ENCODE measurements around the gene TMEM132C. TPM values are rescaled to one million over a fixed set of nuclear protein-coding genes. Genes with fewer than 3 reads are reported as not detected.

Gene TMEM132C
- polyA plus RNA-seq, 2 of the 4 experiments (the other 2 are of a cell fraction): not detected

DNA sequence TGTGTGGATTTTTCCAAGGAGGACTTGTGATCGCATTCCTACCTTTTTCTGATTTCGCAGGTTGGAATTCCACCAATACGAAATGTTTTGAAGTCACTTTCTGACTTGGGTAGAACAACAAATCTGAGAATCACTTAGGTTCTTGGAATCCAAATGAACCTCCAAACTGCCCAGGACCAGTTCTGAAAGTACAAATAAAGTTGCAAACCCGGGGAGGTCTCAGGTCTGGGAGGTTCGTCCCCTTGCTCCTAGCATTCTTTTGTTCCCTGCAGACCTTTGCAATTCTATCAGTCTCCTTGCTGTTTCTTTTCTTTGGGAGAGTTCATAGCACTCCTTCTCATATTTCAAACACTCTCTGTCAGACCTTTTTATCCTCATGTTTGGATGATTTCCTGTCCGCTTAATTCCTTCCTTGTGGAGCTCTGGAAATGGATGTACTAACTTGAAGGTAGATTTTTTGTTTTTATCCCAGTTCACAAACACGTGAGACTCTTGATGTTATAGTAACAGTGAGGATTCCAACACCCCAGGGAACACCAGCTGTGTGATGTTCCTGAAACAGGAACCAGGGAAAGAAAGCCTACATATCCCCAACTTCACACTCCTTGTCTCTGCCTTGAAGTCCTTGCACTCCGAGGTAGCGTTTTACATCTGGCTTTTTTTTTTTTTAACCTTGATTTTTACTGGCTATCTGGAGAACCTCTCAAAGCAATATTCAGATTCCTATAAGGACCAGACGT lies 70.6 kb downstream of the TMEM132C start:
- 10% methylated on average over 10 of the region's 10 CpGs for WGBS (ENCODE audit: missing lambda C conversion rate)
- ATAC-seq (no peak), FAIRE-seq (no peak), DNase-seq (ENCODE audit: low read depth in 1 of 2, low spot score in 1 of 2) (no peak)
- H3K4me2 ChIP-seq: no peak overlapping the region
- no peaks in the 10 kb centered on the region for H3K4me1 ChIP-seq
- TF ChIP-seq NFE2L2 (conservative IDR thresholded peaks at IDR 0.05; ENCODE audit: low read length): no peak
- no peak for TF ChIP-seq ZNF302 (CRISPR knock-in tag; IDR thresholded peaks at IDR 0.05)
- TF ChIP-seq HOXA7 (CRISPR knock-in tag; IDR thresholded peaks at IDR 0.05): no peak
- no peak for TF ChIP-seq RCOR1 (IDR thresholded peaks at IDR 0.05; ENCODE audit: low read depth, low read length)
- TF ChIP-seq JUN (IDR thresholded peaks at IDR 0.05): no peak
- TF ChIP-seq GATA3 (IDR thresholded peaks at IDR 0.05; ENCODE audit: borderline replicate concordance): no peak
- TF ChIP-seq, protein P1, sequence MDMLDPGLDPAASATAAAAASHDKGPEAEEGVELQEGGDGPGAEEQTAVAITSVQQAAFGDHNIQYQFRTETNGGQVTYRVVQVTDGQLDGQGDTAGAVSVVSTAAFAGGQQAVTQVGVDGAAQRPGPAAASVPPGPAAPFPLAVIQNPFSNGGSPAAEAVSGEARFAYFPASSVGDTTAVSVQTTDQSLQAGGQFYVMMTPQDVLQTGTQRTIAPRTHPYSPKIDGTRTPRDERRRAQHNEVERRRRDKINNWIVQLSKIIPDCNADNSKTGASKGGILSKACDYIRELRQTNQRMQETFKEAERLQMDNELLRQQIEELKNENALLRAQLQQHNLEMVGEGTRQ (IDR thresholded peaks at IDR 0.05): no peak
- no peak for TF ChIP-seq TFCP2L1 (CRISPR knock-in tag; IDR thresholded peaks at IDR 0.05)
- no peak for TF ChIP-seq JUNB (IDR thresholded peaks at IDR 0.05)
- no peak for TF ChIP-seq KDM5A (IDR thresholded peaks at IDR 0.05)
- TF ChIP-seq, protein P2, sequence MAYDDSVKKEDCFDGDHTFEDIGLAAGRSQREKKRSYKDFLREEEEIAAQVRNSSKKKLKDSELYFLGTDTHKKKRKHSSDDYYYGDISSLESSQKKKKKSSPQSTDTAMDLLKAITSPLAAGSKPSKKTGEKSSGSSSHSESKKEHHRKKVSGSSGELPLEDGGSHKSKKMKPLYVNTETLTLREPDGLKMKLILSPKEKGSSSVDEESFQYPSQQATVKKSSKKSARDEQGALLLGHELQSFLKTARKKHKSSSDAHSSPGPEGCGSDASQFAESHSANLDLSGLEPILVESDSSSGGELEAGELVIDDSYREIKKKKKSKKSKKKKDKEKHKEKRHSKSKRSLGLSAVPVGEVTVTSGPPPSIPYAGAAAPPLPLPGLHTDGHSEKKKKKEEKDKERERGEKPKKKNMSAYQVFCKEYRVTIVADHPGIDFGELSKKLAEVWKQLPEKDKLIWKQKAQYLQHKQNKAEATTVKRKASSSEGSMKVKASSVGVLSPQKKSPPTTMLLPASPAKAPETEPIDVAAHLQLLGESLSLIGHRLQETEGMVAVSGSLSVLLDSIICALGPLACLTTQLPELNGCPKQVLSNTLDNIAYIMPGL (CRISPR knock-in tag; IDR thresholded peaks at IDR 0.05; ENCODE audit: borderline replicate concordance): no peak
- TF ChIP-seq FOSL2 (IDR thresholded peaks at IDR 0.05): no peak
- TF ChIP-seq FOSL2 (CRISPR knock-in tag; IDR thresholded peaks at IDR 0.05): no peak
- no peak for TF ChIP-seq CBX8 (IDR thresholded peaks at IDR 0.05)
- TF ChIP-seq HOXB5 (CRISPR knock-in tag; IDR thresholded peaks at IDR 0.05): no peak
- TF ChIP-seq, protein P3, sequence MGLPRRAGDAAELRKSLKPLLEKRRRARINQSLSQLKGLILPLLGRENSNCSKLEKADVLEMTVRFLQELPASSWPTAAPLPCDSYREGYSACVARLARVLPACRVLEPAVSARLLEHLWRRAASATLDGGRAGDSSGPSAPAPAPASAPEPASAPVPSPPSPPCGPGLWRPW (IDR thresholded peaks at IDR 0.05): no peak
- TF ChIP-seq, protein P4, sequence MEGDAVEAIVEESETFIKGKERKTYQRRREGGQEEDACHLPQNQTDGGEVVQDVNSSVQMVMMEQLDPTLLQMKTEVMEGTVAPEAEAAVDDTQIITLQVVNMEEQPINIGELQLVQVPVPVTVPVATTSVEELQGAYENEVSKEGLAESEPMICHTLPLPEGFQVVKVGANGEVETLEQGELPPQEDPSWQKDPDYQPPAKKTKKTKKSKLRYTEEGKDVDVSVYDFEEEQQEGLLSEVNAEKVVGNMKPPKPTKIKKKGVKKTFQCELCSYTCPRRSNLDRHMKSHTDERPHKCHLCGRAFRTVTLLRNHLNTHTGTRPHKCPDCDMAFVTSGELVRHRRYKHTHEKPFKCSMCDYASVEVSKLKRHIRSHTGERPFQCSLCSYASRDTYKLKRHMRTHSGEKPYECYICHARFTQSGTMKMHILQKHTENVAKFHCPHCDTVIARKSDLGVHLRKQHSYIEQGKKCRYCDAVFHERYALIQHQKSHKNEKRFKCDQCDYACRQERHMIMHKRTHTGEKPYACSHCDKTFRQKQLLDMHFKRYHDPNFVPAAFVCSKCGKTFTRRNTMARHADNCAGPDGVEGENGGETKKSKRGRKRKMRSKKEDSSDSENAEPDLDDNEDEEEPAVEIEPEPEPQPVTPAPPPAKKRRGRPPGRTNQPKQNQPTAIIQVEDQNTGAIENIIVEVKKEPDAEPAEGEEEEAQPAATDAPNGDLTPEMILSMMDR (IDR thresholded peaks at IDR 0.05): no peak
- no peak for TF ChIP-seq HDAC2 (IDR thresholded peaks at IDR 0.05)
- POLR2A ChIA-PET: no interaction called here
- H3K27ac ChIP-seq: no peak overlapping the region
- CTCF ChIA-PET: no interaction called here
- H3K4me3 ChIP-seq: no peak overlapping the region
- no peaks in the 10 kb centered on the region for H3K9me3 ChIP-seq

DNA sequence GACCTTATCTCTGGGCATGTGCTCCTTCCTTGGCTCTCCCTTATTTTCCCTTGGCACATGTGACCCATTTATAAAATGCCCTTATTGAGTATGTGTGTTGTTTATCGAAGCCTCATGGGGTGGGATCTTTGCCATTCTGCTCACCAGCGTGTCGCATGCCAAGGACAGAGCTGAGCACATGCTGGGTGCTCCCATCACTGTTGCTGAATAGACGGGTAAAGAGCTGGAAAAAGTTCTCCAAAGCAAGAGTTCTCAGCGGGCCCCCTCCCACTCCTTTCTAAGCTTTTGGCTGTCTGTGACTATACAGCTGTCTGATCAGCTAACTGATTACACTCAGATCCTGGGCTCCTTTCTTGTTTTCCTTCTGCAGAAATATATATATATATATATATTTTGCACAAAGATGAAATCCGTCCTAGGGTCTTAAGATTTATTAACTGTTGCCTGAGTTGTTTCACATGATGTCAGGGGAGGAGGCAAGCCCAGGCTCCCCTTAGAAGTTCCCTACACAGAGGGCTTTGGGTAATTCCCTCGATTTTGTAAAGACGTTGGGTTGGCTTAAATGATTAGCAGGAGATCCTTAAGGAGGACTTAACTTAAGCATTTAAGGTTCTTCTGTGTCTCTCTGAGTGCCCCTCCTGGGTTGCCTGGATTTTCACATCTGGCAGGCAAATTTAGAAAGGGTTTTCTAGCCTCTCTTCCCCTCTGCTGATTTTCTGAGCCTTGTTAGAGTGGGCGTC lies 71.6 kb downstream of the TMEM132C start:
- ATAC-seq: no peak
- no peaks in the 10 kb centered on the region for H3K4me1 ChIP-seq
- H3K4me3 ChIP-seq: no peak overlapping the region
- 6% methylated on average over 9 of the region's 9 CpGs for WGBS (ENCODE audit: missing lambda C conversion rate)
- ChIA-PET POLR2A (no interaction called here), CTCF (no interaction called here)
- no peak for FAIRE-seq
- DNase-seq (ENCODE audit: low read depth in 1 of 2, low spot score in 1 of 2): no peak
- no peak overlapping the region for H3K4me2 ChIP-seq
- no peak for TF ChIP-seq ZSCAN20 (CRISPR knock-in tag; IDR thresholded peaks at IDR 0.05)
- TF ChIP-seq, protein P5, sequence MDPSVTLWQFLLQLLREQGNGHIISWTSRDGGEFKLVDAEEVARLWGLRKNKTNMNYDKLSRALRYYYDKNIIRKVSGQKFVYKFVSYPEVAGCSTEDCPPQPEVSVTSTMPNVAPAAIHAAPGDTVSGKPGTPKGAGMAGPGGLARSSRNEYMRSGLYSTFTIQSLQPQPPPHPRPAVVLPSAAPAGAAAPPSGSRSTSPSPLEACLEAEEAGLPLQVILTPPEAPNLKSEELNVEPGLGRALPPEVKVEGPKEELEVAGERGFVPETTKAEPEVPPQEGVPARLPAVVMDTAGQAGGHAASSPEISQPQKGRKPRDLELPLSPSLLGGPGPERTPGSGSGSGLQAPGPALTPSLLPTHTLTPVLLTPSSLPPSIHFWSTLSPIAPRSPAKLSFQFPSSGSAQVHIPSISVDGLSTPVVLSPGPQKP (IDR thresholded peaks at IDR 0.05; ENCODE audit: low read depth, low read length): no peak
- TF ChIP-seq RARB (CRISPR knock-in tag; IDR thresholded peaks at IDR 0.05): no peak
- no peak overlapping the region for H3K27ac ChIP-seq
- H3K9me3 ChIP-seq: no peaks in the 10 kb centered on the region
